HCT116 (cell line): ENCODE data around the gene ZFR. TPM values are rescaled to one million over a fixed set of nuclear protein-coding genes. Genes with fewer than 3 reads are reported as not detected.

Experiments
- ATAC-seq: fragments of 200-7000 bp; cut with Tn5 transposase; 2 replicates; pipeline ENCODE4 v1.9.1; 2020; ENCODE audit warnings: mild to moderate bottlenecking, moderate library complexity
- BruUV-seq: library from RNA; stranded (reverse); fragments of 400-500 nt; replicated peaks from 2 replicates; lab custom pipeline; 2021; lab: Mats Ljungman, UMichigan
- CTCF ChIA-PET: fragments of 300-600 bp; sonication (Branson Sonifier 250); formaldehyde crosslinking; loops from one replicate; lab custom pipeline; 2021; ENCODE audit warnings: antibody characterized with exemption; lab: Charles Lee
- POLR2A ChIA-PET: fragments of 300-600, 350-600 bp; sonication (Branson Sonifier 250); formaldehyde crosslinking; loops from one replicate; lab custom pipeline; 2021; ENCODE audit warnings: antibody characterized with exemption; lab: Charles Lee
- RAD21 ChIA-PET, 2 experiments: fragments of 300-600 bp; sonication (Branson Sonifier 250); formaldehyde crosslinking; loops; one replicate each; lab custom pipeline; 2023; ENCODE audit warnings: low total read pairs in 2 of 2; ENCODE audit not compliant: uncharacterized antibody in 2 of 2, unreplicated experiment in 2 of 2, low non-redundant PET in 1 of 2; lab: Charles Lee
- DNase-seq: peaks from one replicate; pipeline ENCODE4 v3.0.0-alpha.2; 2010; ENCODE audit warnings: low read depth, low spot score
- H2AFZ ChIP-seq: fragments of 200-600 bp; shearing (Covaris generic), sonication (generic); 2 replicates; pipeline ENCODE4 v1.6.1; 2017; ENCODE audit warnings: low read depth, mixed run types, mixed read lengths, antibody characterized with exemption, low read length; ENCODE audit not compliant: poor library complexity, severe bottlenecking
- H3K27ac ChIP-seq: 2 replicates; pipeline ENCODE4 v1.5.1; 2012; ENCODE audit warnings: low read depth, low read length
- H3K27me3 ChIP-seq: fragments of 200-600 bp; sonication (generic); 2 replicates; pipeline ENCODE4 v1.6.1; 2016; ENCODE audit warnings: mixed run types, low read length, mixed read lengths; ENCODE audit not compliant: insufficient read depth
- H3K36me3 ChIP-seq, 2 experiments: fragments of 200-500 bp in 1 of 2; fragments of 200-600 bp in 1 of 2; sonication (Bioruptor generic) in 1 of 2; sonication (generic) in 1 of 2; 2 replicates each; pipeline versions ENCODE4 v1.5.1 to v1.6.1; 2014 to 2016; ENCODE audit warnings: low read length in 2 of 2, inconsistent platforms in 1 of 2, mixed read lengths in 1 of 2, mixed run types in 1 of 2; ENCODE audit not compliant: insufficient read depth in 2 of 2, control insufficient read depth in 1 of 2
- H3K4me1 ChIP-seq, 2 experiments: fragments of 200-600 bp in 1 of 2; sonication (generic) in 1 of 2; 2 replicates each; pipeline versions ENCODE4 v1.5.1 to v1.6.1; 2012 to 2017; ENCODE audit warnings: low read length in 2 of 2, inconsistent platforms in 1 of 2, mild to moderate bottlenecking in 1 of 2, mixed read lengths in 1 of 2, mixed run types in 1 of 2, moderate library complexity in 1 of 2; ENCODE audit not compliant: insufficient read depth in 2 of 2, control insufficient read depth in 1 of 2
- H3K4me2 ChIP-seq: fragments of 200-600 bp; sonication (generic); 2 replicates; pipeline ENCODE4 v1.6.1; 2017; ENCODE audit warnings: mixed run types, low read length, mixed read lengths
- H3K4me3 ChIP-seq, 2 experiments: fragments of 200-600 bp in 1 of 2; sonication (generic) in 1 of 2; replicated peaks in 1 of 2; 2 replicates each; pipeline ENCODE4 v1.5.1; 2011 to 2016; ENCODE audit warnings: low read length in 2 of 2, control low read depth in 1 of 2, low read depth in 1 of 2, mild to moderate bottlenecking in 1 of 2, mixed read lengths in 1 of 2, mixed run types in 1 of 2
- H3K79me2 ChIP-seq: fragments of 200-600 bp; sonication (generic); 2 replicates; pipeline ENCODE4 v1.6.1; 2017; ENCODE audit warnings: mild to moderate bottlenecking, mixed run types, low read length, moderate library complexity, mixed read lengths; ENCODE audit not compliant: insufficient read depth
- H3K9ac ChIP-seq: fragments of 200-600 bp; sonication (generic); 2 replicates; pipeline ENCODE4 v1.6.1; 2016; ENCODE audit warnings: low read length, mixed read lengths
- H3K9me2 ChIP-seq: fragments of 200-600 bp; sonication (generic), shearing (Covaris generic); 2 replicates; pipeline ENCODE4 v1.6.1; 2017; ENCODE audit warnings: mixed run types, mild to moderate bottlenecking, moderate library complexity; ENCODE audit not compliant: insufficient read depth
- H3K9me3 ChIP-seq, 2 experiments: fragments of 200-500 bp in 1 of 2; fragments of 200-600 bp in 1 of 2; sonication (Bioruptor generic) in 1 of 2; sonication (generic) in 1 of 2; 2 replicates each; pipeline ENCODE4 v1.6.1; 2014 to 2017; ENCODE audit warnings: low read length in 2 of 2, mixed read lengths in 2 of 2, inconsistent platforms in 1 of 2, low read depth in 1 of 2, mild to moderate bottlenecking in 1 of 2, mixed run types in 1 of 2, moderate library complexity in 1 of 2; ENCODE audit not compliant: control insufficient read depth in 1 of 2, insufficient read depth in 1 of 2
- H4K20me1 ChIP-seq: fragments of 200-600 bp; sonication (generic), shearing (Covaris generic); 2 replicates; pipeline ENCODE4 v1.6.1; 2017; ENCODE audit warnings: mixed run types, mild to moderate bottlenecking, moderate library complexity; ENCODE audit not compliant: insufficient read depth
- CEBPB ChIP-seq: IDR thresholded peaks from 2 replicates; pipeline ENCODE4 v1.6.1; 2012; ENCODE audit warnings: low read depth
- CTCF ChIP-seq, 3 experiments: fragments of 200-600 bp in 1 of 3; sonication (generic) in 1 of 3; IDR thresholded peaks in 2 of 3; conservative IDR thresholded peaks in 1 of 3; 2 replicates each; pipeline ENCODE4 v1.5.1; 2012 to 2017; ENCODE audit warnings: low read depth in 2 of 3, low read length in 2 of 3, antibody characterized with exemption in 1 of 3, borderline replicate concordance in 1 of 3, control low read depth in 1 of 3, mild to moderate bottlenecking in 1 of 3, mixed read lengths in 1 of 3, mixed run types in 1 of 3, moderate library complexity in 1 of 3; ENCODE audit not compliant: insufficient read depth in 1 of 3
- ELF1 ChIP-seq: IDR thresholded peaks from 2 replicates; pipeline ENCODE4 v1.6.1; 2012; ENCODE audit warnings: low read depth, borderline replicate concordance
- MAX ChIP-seq: IDR thresholded peaks from 2 replicates; pipeline ENCODE4 v1.6.1; 2012
- POLR2A ChIP-seq: IDR thresholded peaks from 2 replicates; pipeline ENCODE4 v1.7.0; 2011; ENCODE audit warnings: borderline replicate concordance; ENCODE audit not compliant: insufficient read depth, insufficient read length; ENCODE audit errors: extremely low read depth
- RAD21 ChIP-seq: IDR thresholded peaks from 2 replicates; pipeline ENCODE4 v1.6.1; 2012; ENCODE audit warnings: low read depth, mild to moderate bottlenecking
- REST ChIP-seq: IDR thresholded peaks from 2 replicates; pipeline ENCODE4 v1.6.1; 2012; ENCODE audit warnings: low read depth
- SIN3A ChIP-seq: IDR thresholded peaks from 2 replicates; pipeline ENCODE4 v1.6.1; 2012; ENCODE audit warnings: low read depth
- ZBTB33 ChIP-seq: IDR thresholded peaks from 2 replicates; pipeline ENCODE4 v1.6.1; 2011; ENCODE audit warnings: mild to moderate bottlenecking, low read length, moderate library complexity; ENCODE audit not compliant: insufficient replicate concordance; ENCODE audit errors: extremely low read depth
- ZNF274 ChIP-seq: fragments of 200-500 bp; sonication (Bioruptor generic); IDR thresholded peaks from 2 replicates; pipeline ENCODE4 v1.6.1; 2014; ENCODE audit warnings: mild to moderate bottlenecking, low read depth, low read length, inconsistent platforms
- intact Hi-C: fragments of 100-400 bp; cut with micrococcal nuclease; formaldehyde crosslinking; loops from 2 replicates; pipeline ENCODE4 v1.10.0; 2022
- total RNA-seq: library from RNA; stranded (reverse); gene quantifications from one replicate; pipeline ENCODE4 v1.2.1, GENCODE V29; 2021; ENCODE audit not compliant: unreplicated experiment

Gene ZFR
- total RNA-seq, 1 experiment from 2014 or later, result 65.7 TPM

- ATAC-seq (no peak), DNase-seq (no peak)
- intact Hi-C loops, result no loop called here
- H3K27ac ChIP-seq, result no peak overlapping the region
- H3K79me2 ChIP-seq, result no peaks in the 10 kb centered on the region
- H3K4me2 ChIP-seq, result no peak overlapping the region
- no peak for TF ChIP-seq ZNF274
- no peak for TF ChIP-seq CTCF (IDR thresholded peaks at IDR 0.05 in 2 of 3, conservative IDR thresholded peaks at IDR 0.05 in 1 of 3; ENCODE audit: borderline replicate concordance in 1 of 3, insufficient read depth in 1 of 3, low read depth in 2 of 3, low read length in 2 of 3)
- no peak for TF ChIP-seq SIN3A
- no peak for TF ChIP-seq CEBPB
- no peak for TF ChIP-seq REST
- TF ChIP-seq ELF1, result no peak
- no peak for TF ChIP-seq ZBTB33
- no peak for TF ChIP-seq MAX
- TF ChIP-seq RAD21, result no peak
- TF ChIP-seq POLR2A, result no peak
- peaks cover 2 to 13% of the 10 kb centered on the region in 2 experiments; a peak in 2 of 4 replicates for H3K36me3 ChIP-seq
- no peaks in the 10 kb centered on the region for H3K9me3 ChIP-seq
- H3K9ac ChIP-seq, result no peak overlapping the region
- BruUV-seq, result no TSS peak
- ChIA-PET CTCF (no interaction called here), RAD21 (no interaction called here), POLR2A (no interaction called here)
- no peaks in the 10 kb centered on the region for H3K9me2 ChIP-seq
- no peak overlapping the region for H3K4me3 ChIP-seq
- no peak overlapping the region for H2AFZ ChIP-seq
- no peaks in the 10 kb centered on the region for H3K27me3 ChIP-seq
- no peaks in the 10 kb centered on the region for H4K20me1 ChIP-seq
- H3K4me1 ChIP-seq, result no peaks in the 10 kb centered on the region
These were observed 74.9 kb downstream of the ZFR start for GRCh38 chr5:32369542-32370155.
